GM12878 (cell line): Measurements from ENCODE around the gene MROH2B. TPM values are rescaled to one million over a fixed set of nuclear protein-coding genes. Genes with fewer than 3 reads are reported as not detected.

Experiments
- ATAC-seq: fragments of 200-7000 bp; cut with Tn5 transposase; 3 replicates; pipeline ENCODE4 v1.9.1; 2020; ENCODE audit warnings: mild to moderate bottlenecking, moderate library complexity
- BruUV-seq: library from RNA; stranded (reverse); fragments of 400-500 nt; replicated peaks from 2 replicates; lab custom pipeline; 2021; lab: Mats Ljungman, UMichigan
- CTCF ChIA-PET: fragments of 300-600 bp; sonication (Branson Sonifier 250); formaldehyde crosslinking; extraction: SDS; loops from one replicate; lab custom pipeline; 2021; ENCODE audit warnings: inconsistent platforms; lab: Yijun Ruan, JAX
- POLR2A ChIA-PET: fragments of 350-600 bp; formaldehyde crosslinking; extraction: SDS; loops from one replicate; lab custom pipeline; 2021; ENCODE audit warnings: inconsistent platforms; lab: Charles Lee
- RAD21 ChIA-PET: fragments of 300-600 bp; sonication (Branson Sonifier 250); formaldehyde crosslinking; loops from one replicate; lab custom pipeline; 2023; ENCODE audit warnings: antibody characterized with exemption; ENCODE audit not compliant: unreplicated experiment; lab: Charles Lee
- SMC1A ChIA-PET: fragments of 300-600 bp; sonication (Branson Sonifier 250); formaldehyde crosslinking; loops from one replicate; lab custom pipeline; 2023; ENCODE audit not compliant: unreplicated experiment, uncharacterized antibody; lab: Charles Lee
- DNase-seq: peaks from one replicate; pipeline ENCODE4 v3.0.0-alpha.2; 2011; ENCODE audit warnings: low read depth, low spot score
- FAIRE-seq: peaks from 3 replicates; lab custom pipeline; 2011; peaks lifted over from hg19 to GRCh38; lab: Jason Lieb, UNC
- H2AFZ ChIP-seq: 2 replicates; pipeline ENCODE4 v1.6.0; 2011; ENCODE audit warnings: low read depth, low read length, control low read depth; ENCODE audit not compliant: control insufficient read depth
- H3K27ac ChIP-seq: 2 replicates; pipeline ENCODE4 v1.5.1; 2011; ENCODE audit warnings: control low read depth; ENCODE audit not compliant: control insufficient read depth, insufficient read depth
- H3K27me3 ChIP-seq, 2 experiments: replicated peaks in 1 of 2; 2 replicates each; pipeline versions ENCODE4 v1.6.0 to v1.6.1; 2011; ENCODE audit warnings: low read length in 1 of 2; ENCODE audit not compliant: control insufficient read depth in 2 of 2, insufficient read depth in 2 of 2
- H3K36me3 ChIP-seq, 2 experiments: 2 replicates each; pipeline ENCODE4 v1.5.1; 2011; ENCODE audit warnings: low read length in 1 of 2; ENCODE audit not compliant: control insufficient read depth in 2 of 2, insufficient read depth in 2 of 2
- H3K4me1 ChIP-seq: 2 replicates; pipeline ENCODE4 v1.6.1; 2011; ENCODE audit warnings: mild to moderate bottlenecking, low read length, moderate library complexity, mixed read lengths; ENCODE audit not compliant: control insufficient read depth, insufficient read depth
- H3K4me2 ChIP-seq: 2 replicates; pipeline ENCODE4 v1.6.0; 2011; ENCODE audit warnings: control low read depth; ENCODE audit not compliant: control insufficient read depth, insufficient read depth
- H3K4me3 ChIP-seq: fragments of 200-600 bp; sonication (generic); 2 replicates; pipeline ENCODE4 v1.5.1; 2016
- H3K79me2 ChIP-seq: 2 replicates; pipeline ENCODE4 v1.6.0; 2011; ENCODE audit warnings: low read length; ENCODE audit not compliant: control insufficient read depth, insufficient read depth
- H3K9ac ChIP-seq: 2 replicates; pipeline ENCODE4 v1.8.0; 2011; ENCODE audit warnings: low read length, control low read depth, mixed read lengths; ENCODE audit not compliant: control insufficient read depth, insufficient read depth
- H3K9me3 ChIP-seq: replicated peaks from 3 replicates; pipeline ENCODE4 v1.5.1; 2011; ENCODE audit warnings: mild to moderate bottlenecking, low read length; ENCODE audit not compliant: control insufficient read depth, insufficient read depth
- H4K20me1 ChIP-seq: 2 replicates; pipeline ENCODE4 v1.6.0; 2011; ENCODE audit not compliant: control insufficient read depth, insufficient read depth
- BCLAF1 ChIP-seq: fragments of 450-650 bp; IDR thresholded peaks from 2 replicates; pipeline ENCODE4 v1.6.1; 2017; ENCODE audit warnings: antibody characterized with exemption, mild to moderate bottlenecking, moderate library complexity
- BHLHE40 ChIP-seq, 2 experiments: fragments of 450-650 bp in 1 of 2; IDR thresholded peaks; 2 replicates each; pipeline ENCODE4 v1.6.1; 2011 to 2017; ENCODE audit warnings: low read depth in 2 of 2, borderline replicate concordance in 1 of 2, improper control_type of control experiment in 1 of 2, low read length in 1 of 2, mild to moderate bottlenecking in 1 of 2
- BMI1 ChIP-seq: fragments of 450-650 bp; IDR thresholded peaks from 2 replicates; pipeline ENCODE4 v1.6.1; 2016; ENCODE audit warnings: mild to moderate bottlenecking, moderate library complexity, borderline replicate concordance
- CBX3 ChIP-seq: fragments of 200-600 bp; sonication (generic); IDR thresholded peaks from 2 replicates; pipeline ENCODE4 v1.6.1; 2016; ENCODE audit warnings: low read depth, borderline replicate concordance
- ESRRA ChIP-seq: IDR thresholded peaks from 2 replicates; pipeline ENCODE4 v1.6.1; 2012; ENCODE audit warnings: mild to moderate bottlenecking, low read length, improper control_type of control experiment
- IKZF1 ChIP-seq: fragments of 450-650 bp; conservative IDR thresholded peaks from 2 replicates; pipeline ENCODE4 v1.6.1; 2017; ENCODE audit warnings: antibody characterized with exemption, mild to moderate bottlenecking
- PAX8 ChIP-seq: fragments of 450-650 bp; IDR thresholded peaks from 2 replicates; pipeline ENCODE4 v1.6.1; 2017; ENCODE audit warnings: mild to moderate bottlenecking, moderate library complexity
- SPI1 ChIP-seq: IDR thresholded peaks from 2 replicates; pipeline ENCODE4 v1.6.1; 2011; ENCODE audit warnings: low read depth, mild to moderate bottlenecking, low read length, moderate library complexity, borderline replicate concordance; ENCODE audit not compliant: insufficient read depth
- ZSCAN29 ChIP-seq: fragments of 450-650 bp; IDR thresholded peaks from 2 replicates; pipeline ENCODE4 v1.6.1; 2017; ENCODE audit warnings: mild to moderate bottlenecking, moderate library complexity
- WGBS: methylation state at CpG from one replicate; pipeline ENCODE4 v1.1.6; 2016; ENCODE audit warnings: low lambda C conversion rate; ENCODE audit not compliant: insufficient replicate concordance, insufficient coverage; ENCODE audit errors: missing lambda C conversion rate; 5-methylcytosine and 5-hydroxymethylcytosine counted together
- in situ Hi-C: fragments of 300-500 bp; cut with MboI; formaldehyde crosslinking; loops from 9 replicates; pipeline ENCODE4 v1.14.3; 2018; ENCODE audit warnings: mixed read lengths
- intact Hi-C: fragments of 100-400 bp; cut with micrococcal nuclease; formaldehyde crosslinking; loops from one replicate; pipeline ENCODE4 v1.14.2; 2022; ENCODE audit not compliant: unreplicated experiment
- polyA plus RNA-seq, 11 experiments: library from polyadenylated mRNA; depleted of rRNA in 4 of 11; unstranded in 6 of 11; stranded (reverse) in 5 of 11; fragments of >200 nt; fragmentation: Nextera tagmentation in 4 of 11; fragmentation: Illumina TruSeq in 1 of 11; extraction: Ambion mirVana in 4 of 11; extraction: Trizol in 1 of 11; gene quantifications; 1 replicate in 1 of 11; 2 replicates in 10 of 11; pipeline versions ENCODE4 v1.2.1 to v1.2.3, GENCODE V29; 2011 to 2016; ENCODE audit warnings: inconsistent platforms in 2 of 11, missing spikeins in 2 of 11, low read depth in 1 of 11
- total RNA-seq, 4 experiments: library from RNA; depleted of rRNA in 3 of 4; stranded (reverse); fragments of >200 nt in 3 of 4; fragmentation: Illumina TruSeq in 1 of 4; extraction: Trizol in 1 of 4; gene quantifications; 2 replicates each; pipeline versions ENCODE4 v1.2.1 to v1.2.3, GENCODE V29; 2013 to 2021
- TF ChIP-seq, protein P1 (sequence below): fragments of 450-650 bp; formaldehyde crosslinking; IDR thresholded peaks from 2 replicates; pipeline ENCODE4 v1.5.0; 2022; ENCODE audit warnings: mild to moderate bottlenecking, missing genetic modification characterization
- TF ChIP-seq, protein P2 (sequence below): IDR thresholded peaks from 2 replicates; pipeline ENCODE4 v1.6.1; 2011; ENCODE audit warnings: borderline replicate concordance, low read depth, mild to moderate bottlenecking, moderate library complexity, mixed read lengths, low read length; ENCODE audit not compliant: insufficient read depth; ENCODE audit errors: extremely low read length

Gene MROH2B
- total and polyA plus RNA-seq, 10 of the 15 experiments (the other 5 are each of a cell fraction or from before 2014, with no cell fraction given) = not detected

- TF ChIP-seq, protein P1, sequence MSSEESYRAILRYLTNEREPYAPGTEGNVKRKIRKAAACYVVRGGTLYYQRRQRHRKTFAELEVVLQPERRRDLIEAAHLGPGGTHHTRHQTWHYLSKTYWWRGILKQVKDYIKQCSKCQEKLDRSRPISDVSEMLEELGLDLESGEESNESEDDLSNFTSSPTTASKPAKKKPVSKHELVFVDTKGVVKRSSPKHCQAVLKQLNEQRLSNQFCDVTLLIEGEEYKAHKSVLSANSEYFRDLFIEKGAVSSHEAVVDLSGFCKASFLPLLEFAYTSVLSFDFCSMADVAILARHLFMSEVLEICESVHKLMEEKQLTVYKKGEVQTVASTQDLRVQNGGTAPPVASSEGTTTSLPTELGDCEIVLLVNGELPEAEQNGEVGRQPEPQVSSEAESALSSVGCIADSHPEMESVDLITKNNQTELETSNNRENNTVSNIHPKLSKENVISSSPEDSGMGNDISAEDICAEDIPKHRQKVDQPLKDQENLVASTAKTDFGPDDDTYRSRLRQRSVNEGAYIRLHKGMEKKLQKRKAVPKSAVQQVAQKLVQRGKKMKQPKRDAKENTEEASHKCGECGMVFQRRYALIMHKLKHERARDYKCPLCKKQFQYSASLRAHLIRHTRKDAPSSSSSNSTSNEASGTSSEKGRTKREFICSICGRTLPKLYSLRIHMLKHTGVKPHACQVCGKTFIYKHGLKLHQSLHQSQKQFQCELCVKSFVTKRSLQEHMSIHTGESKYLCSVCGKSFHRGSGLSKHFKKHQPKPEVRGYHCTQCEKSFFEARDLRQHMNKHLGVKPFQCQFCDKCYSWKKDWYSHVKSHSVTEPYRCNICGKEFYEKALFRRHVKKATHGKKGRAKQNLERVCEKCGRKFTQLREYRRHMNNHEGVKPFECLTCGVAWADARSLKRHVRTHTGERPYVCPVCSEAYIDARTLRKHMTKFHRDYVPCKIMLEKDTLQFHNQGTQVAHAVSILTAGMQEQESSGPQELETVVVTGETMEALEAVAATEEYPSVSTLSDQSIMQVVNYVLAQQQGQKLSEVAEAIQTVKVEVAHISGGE (CRISPR knock-in tag) = no peak
- no peak for TF ChIP-seq PAX8
- no peak for TF ChIP-seq CBX3
Measured at GRCh38 chr5:41102341-41102740, 31.2 kb upstream of the MROH2B start (continued).

- H2AFZ ChIP-seq = no peak overlapping the region
- no peak for TF ChIP-seq IKZF1
- no peak for TF ChIP-seq BHLHE40 (IDR thresholded peaks at IDR 0.05; ENCODE audit: borderline replicate concordance in 1 of 2, low read depth in 2 of 2, low read length in 1 of 2)
- TF ChIP-seq SPI1 = no peak
- no peak for TF ChIP-seq ESRRA
- no peak for TF ChIP-seq BMI1
- no peak for TF ChIP-seq ZSCAN29
- TF ChIP-seq, protein P2, sequence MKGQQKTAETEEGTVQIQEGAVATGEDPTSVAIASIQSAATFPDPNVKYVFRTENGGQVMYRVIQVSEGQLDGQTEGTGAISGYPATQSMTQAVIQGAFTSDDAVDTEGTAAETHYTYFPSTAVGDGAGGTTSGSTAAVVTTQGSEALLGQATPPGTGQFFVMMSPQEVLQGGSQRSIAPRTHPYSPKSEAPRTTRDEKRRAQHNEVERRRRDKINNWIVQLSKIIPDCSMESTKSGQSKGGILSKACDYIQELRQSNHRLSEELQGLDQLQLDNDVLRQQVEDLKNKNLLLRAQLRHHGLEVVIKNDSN = no peak
- TF ChIP-seq, protein P1 (CRISPR knock-in tag) = no peak
- no peak for TF ChIP-seq BCLAF1
Measured at GRCh38 chr5:41097642-41098041, 26.5 kb upstream of the MROH2B start.

More at GRCh38 chr5:41097642-41098041, 26.5 kb upstream of the MROH2B start:
- Histone ChIP-seq H3K4me3 (no peak overlapping the region), H3K4me1 (no peaks in the 10 kb centered on the region), H3K36me3 (no peaks in the 10 kb centered on the region), H3K4me2 (no peak overlapping the region), H3K9ac (no peak overlapping the region), H4K20me1 (no peaks in the 10 kb centered on the region), H3K27me3 (no peaks in the 10 kb centered on the region), H3K9me3 (no peaks in the 10 kb centered on the region), H3K79me2 (no peaks in the 10 kb centered on the region), H3K27ac (no peak overlapping the region)
- DNase-seq = no peak
- in situ Hi-C loops = no loop called here
- ChIA-PET RAD21 (no interaction called here), POLR2A (no interaction called here), SMC1A (no interaction called here), CTCF (no interaction called here)
- no peak for ATAC-seq
- 0% methylated on average over 2 of the region's 2 CpGs for WGBS
- intact Hi-C loops = no loop called here
- no TSS peak for BruUV-seq
- no peak for FAIRE-seq
